Stomach smooth muscle (tissue), 2 donors: ENCODE results near the gene LRRC1.

Source experiments
- H3K27ac ChIP-seq: one replicate; pipeline ENCODE4 v1.7.0; 2013; ENCODE audit warnings: mild to moderate bottlenecking, low read length, inconsistent platforms
- H3K27me3 ChIP-seq, 2 donors: one replicate each; pipeline ENCODE4 v1.7.0; 2013; ENCODE audit warnings: low read length in 2 of 2; ENCODE audit not compliant: insufficient read depth in 2 of 2, control insufficient read depth in 1 of 2
- H3K36me3 ChIP-seq, 2 donors: one replicate each; pipeline ENCODE4 v1.7.0; 2013; ENCODE audit warnings: low read length in 2 of 2; ENCODE audit not compliant: control insufficient read depth in 2 of 2, insufficient read depth in 2 of 2
- H3K4me1 ChIP-seq: one replicate; pipeline ENCODE4 v1.7.0; 2013; ENCODE audit warnings: low read length; ENCODE audit not compliant: control insufficient read depth, insufficient read depth
- H3K4me3 ChIP-seq, 2 donors: one replicate each; pipeline ENCODE4 v1.7.0; 2013; ENCODE audit warnings: low read length in 2 of 2
- H3K9ac ChIP-seq, 2 donors: one replicate each; pipeline ENCODE4 v1.7.0; 2013; ENCODE audit warnings: low read length in 2 of 2, mild to moderate bottlenecking in 1 of 2
- H3K9me3 ChIP-seq, 2 donors: one replicate each; pipeline ENCODE4 v1.7.0; 2013; ENCODE audit warnings: low read length in 2 of 2; ENCODE audit not compliant: control insufficient read depth in 2 of 2
- donor health status: healthy.
- donor health status: Pancreatic carcinoma.

The LRRC1 gene

GRCh38 chr6:53910834-53911233 is 116.0 kb downstream of the LRRC1 start:
- Histone ChIP-seq H3K9ac (no peak overlapping the region), H3K27me3 (no peaks in the 10 kb centered on the region), H3K27ac (no peak overlapping the region), H3K4me3 (no peak overlapping the region), H3K9me3 (no peaks in the 10 kb centered on the region), H3K4me1 (no peaks in the 10 kb centered on the region), H3K36me3 (peaks cover 5 to 6% of the 10 kb centered on the region in 2 donors)

GRCh38 chr6:53912661-53913060 is 117.9 kb downstream of the LRRC1 start:
- H3K9ac ChIP-seq: no peak overlapping the region
- no peaks in the 10 kb centered on the region for H3K9me3 ChIP-seq
- no peak overlapping the region for H3K4me3 ChIP-seq
- H3K36me3 ChIP-seq: peaks cover 2 to 5% of the 10 kb centered on the region in 2 donors
- H3K27ac ChIP-seq: no peak overlapping the region
- H3K4me1 ChIP-seq: no peaks in the 10 kb centered on the region
- no peaks in the 10 kb centered on the region for H3K27me3 ChIP-seq

GRCh38 chr6:53913286-53913685 is 118.5 kb downstream of the LRRC1 start:
- H3K36me3 ChIP-seq: peaks cover 2 to 5% of the 10 kb centered on the region in 2 donors
- no peak overlapping the region for H3K27ac ChIP-seq
- H3K9me3 ChIP-seq: no peaks in the 10 kb centered on the region
- H3K4me3 ChIP-seq: no peak overlapping the region
- no peak overlapping the region for H3K9ac ChIP-seq
- no peaks in the 10 kb centered on the region for H3K4me1 ChIP-seq
- H3K27me3 ChIP-seq: no peaks in the 10 kb centered on the region

- Histone ChIP-seq H3K27ac (no peak overlapping the region), H3K36me3 (peaks cover 2 to 11% of the 10 kb centered on the region in 2 donors), H3K4me3 (no peak overlapping the region), H3K9me3 (no peaks in the 10 kb centered on the region), H3K4me1 (no peaks in the 10 kb centered on the region), H3K9ac (no peak overlapping the region), H3K27me3 (no peaks in the 10 kb centered on the region)
These were observed 120.4 kb downstream of the LRRC1 start for GRCh38 chr6:53915026-53915691.

GRCh38 chr6:53916804-53917463 is 122.1 kb downstream of the LRRC1 start:
- Histone ChIP-seq H3K9ac (no peak overlapping the region), H3K4me3 (no peak overlapping the region), H3K9me3 (no peaks in the 10 kb centered on the region), H3K27ac (no peak overlapping the region), H3K4me1 (no peaks in the 10 kb centered on the region), H3K27me3 (no peaks in the 10 kb centered on the region), H3K36me3 (peaks cover 5 to 17% of the 10 kb centered on the region in 2 donors)

- Histone ChIP-seq H3K36me3 (peaks cover 5 to 17% of the 10 kb centered on the region in 2 donors), H3K27ac (no peak overlapping the region)
These were observed 122.6 kb downstream of the LRRC1 start for GRCh38 chr6:53917464-53917842.

GRCh38 chr6:53918854-53919510 is 124.2 kb downstream of the LRRC1 start:
- Histone ChIP-seq H3K4me1 (no peaks in the 10 kb centered on the region), H3K27me3 (no peaks in the 10 kb centered on the region), H3K4me3 (no peak overlapping the region), H3K27ac (no peak overlapping the region), H3K36me3 (peaks cover 3 to 15% of the 10 kb centered on the region in 2 donors), H3K9ac (no peak overlapping the region), H3K9me3 (no peaks in the 10 kb centered on the region)

More at GRCh38 chr6:53917464-53917842, 122.6 kb downstream of the LRRC1 start:
- Histone ChIP-seq H3K27me3 (no peaks in the 10 kb centered on the region), H3K4me3 (no peak overlapping the region), H3K4me1 (no peaks in the 10 kb centered on the region), H3K9ac (no peak overlapping the region), H3K9me3 (no peaks in the 10 kb centered on the region)

- no peak overlapping the region for H3K4me3 ChIP-seq
- H3K27me3 ChIP-seq: no peaks in the 10 kb centered on the region
- H3K27ac ChIP-seq: no peak overlapping the region
These were observed 125.1 kb downstream of the LRRC1 start for GRCh38 chr6:53919881-53920360.

GRCh38 chr6:53920881-53921280 is 126.1 kb downstream of the LRRC1 start:
- Histone ChIP-seq H3K9ac (no peak overlapping the region), H3K36me3 (peaks cover 3 to 13% of the 10 kb centered on the region in 2 donors), H3K27me3 (no peaks in the 10 kb centered on the region), H3K4me1 (no peaks in the 10 kb centered on the region), H3K27ac (no peak overlapping the region), H3K4me3 (no peak overlapping the region), H3K9me3 (no peaks in the 10 kb centered on the region)

More at GRCh38 chr6:53919881-53920360, 125.1 kb downstream of the LRRC1 start:
- H3K36me3 ChIP-seq: peaks cover 3 to 13% of the 10 kb centered on the region in 2 donors
- H3K9me3 ChIP-seq: no peaks in the 10 kb centered on the region
- H3K9ac ChIP-seq: no peak overlapping the region
- no peaks in the 10 kb centered on the region for H3K4me1 ChIP-seq

- Histone ChIP-seq H3K4me3 (no peak overlapping the region), H3K4me1 (no peaks in the 10 kb centered on the region), H3K36me3 (peaks cover 3 to 13% of the 10 kb centered on the region in 2 donors), H3K9me3 (no peaks in the 10 kb centered on the region), H3K27me3 (no peaks in the 10 kb centered on the region), H3K9ac (no peak overlapping the region), H3K27ac (no peak overlapping the region)
These were observed 126.8 kb downstream of the LRRC1 start for GRCh38 chr6:53921639-53922038.
